ENCODE measurements around the gene ZNHIT2. TPM values are rescaled to one million over a fixed set of nuclear protein-coding genes. Genes with fewer than 3 reads are reported as not detected.

The ZNHIT2 gene
- total RNA-seq, 4 donors from 2014 or later = 7.5 to 24.4 (median 18.0) TPM

DNA sequence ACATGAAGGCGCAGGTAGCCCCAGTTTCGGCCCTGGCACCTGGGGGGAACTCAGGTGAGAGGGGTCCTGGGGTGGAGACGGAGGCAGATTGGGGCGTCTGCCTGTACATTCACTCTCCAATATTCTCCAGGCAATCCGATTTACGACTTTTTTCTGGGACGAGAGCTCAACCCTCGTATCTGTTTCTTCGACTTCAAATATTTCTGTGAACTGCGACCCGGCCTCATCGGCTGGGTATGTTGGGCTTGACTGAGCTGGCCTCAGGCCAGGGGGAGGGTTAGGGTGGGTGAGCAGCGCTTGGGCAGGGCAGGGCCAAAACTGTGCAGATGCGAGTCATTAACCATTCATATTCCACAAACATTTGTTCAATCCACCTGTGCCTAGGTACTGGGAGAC lies 4.1 kb downstream of the ZNHIT2 start:
- no peaks in the 10 kb centered on the region for H3K27me3 ChIP-seq
- TF ChIP-seq EP300 (IDR thresholded peaks at IDR 0.05) (no peak), POLR2A (IDR thresholded peaks at IDR 0.05; ENCODE audit: low read depth) (no peak), POLR2AphosphoS5 (IDR thresholded peaks at IDR 0.05) (no peak)
- TF ChIP-seq, protein P1, sequence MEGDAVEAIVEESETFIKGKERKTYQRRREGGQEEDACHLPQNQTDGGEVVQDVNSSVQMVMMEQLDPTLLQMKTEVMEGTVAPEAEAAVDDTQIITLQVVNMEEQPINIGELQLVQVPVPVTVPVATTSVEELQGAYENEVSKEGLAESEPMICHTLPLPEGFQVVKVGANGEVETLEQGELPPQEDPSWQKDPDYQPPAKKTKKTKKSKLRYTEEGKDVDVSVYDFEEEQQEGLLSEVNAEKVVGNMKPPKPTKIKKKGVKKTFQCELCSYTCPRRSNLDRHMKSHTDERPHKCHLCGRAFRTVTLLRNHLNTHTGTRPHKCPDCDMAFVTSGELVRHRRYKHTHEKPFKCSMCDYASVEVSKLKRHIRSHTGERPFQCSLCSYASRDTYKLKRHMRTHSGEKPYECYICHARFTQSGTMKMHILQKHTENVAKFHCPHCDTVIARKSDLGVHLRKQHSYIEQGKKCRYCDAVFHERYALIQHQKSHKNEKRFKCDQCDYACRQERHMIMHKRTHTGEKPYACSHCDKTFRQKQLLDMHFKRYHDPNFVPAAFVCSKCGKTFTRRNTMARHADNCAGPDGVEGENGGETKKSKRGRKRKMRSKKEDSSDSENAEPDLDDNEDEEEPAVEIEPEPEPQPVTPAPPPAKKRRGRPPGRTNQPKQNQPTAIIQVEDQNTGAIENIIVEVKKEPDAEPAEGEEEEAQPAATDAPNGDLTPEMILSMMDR (IDR thresholded peaks at IDR 0.05) = no peak
- H3K9me3 ChIP-seq = no peaks in the 10 kb centered on the region
- peaks cover 55 to 68% (median 60%) of the 10 kb centered on the region in 4 donors for H3K4me1 ChIP-seq
- no peak for DNase-seq (ENCODE audit: extremely low spot score)
- H3K27ac ChIP-seq (replicated peaks in 1 of 4) = peak overlapping the region in 2 of 4 donors; percentile 77 to 87
- WGBS = 9% methylated on average over 14 of the region's 14 CpGs
- H3K36me3 ChIP-seq = peaks cover 11 to 44% (median 31%) of the 10 kb centered on the region in 4 donors
- H3K4me3 ChIP-seq = peak overlapping the region; percentile 52 to 65 (median 58)
- intact Hi-C loops (cut with DNase I) = loop anchor here (5.0 kb wide), 1 partner anchor 101 kb away; the partner anchor contains the start of gene ARL2

DNA sequence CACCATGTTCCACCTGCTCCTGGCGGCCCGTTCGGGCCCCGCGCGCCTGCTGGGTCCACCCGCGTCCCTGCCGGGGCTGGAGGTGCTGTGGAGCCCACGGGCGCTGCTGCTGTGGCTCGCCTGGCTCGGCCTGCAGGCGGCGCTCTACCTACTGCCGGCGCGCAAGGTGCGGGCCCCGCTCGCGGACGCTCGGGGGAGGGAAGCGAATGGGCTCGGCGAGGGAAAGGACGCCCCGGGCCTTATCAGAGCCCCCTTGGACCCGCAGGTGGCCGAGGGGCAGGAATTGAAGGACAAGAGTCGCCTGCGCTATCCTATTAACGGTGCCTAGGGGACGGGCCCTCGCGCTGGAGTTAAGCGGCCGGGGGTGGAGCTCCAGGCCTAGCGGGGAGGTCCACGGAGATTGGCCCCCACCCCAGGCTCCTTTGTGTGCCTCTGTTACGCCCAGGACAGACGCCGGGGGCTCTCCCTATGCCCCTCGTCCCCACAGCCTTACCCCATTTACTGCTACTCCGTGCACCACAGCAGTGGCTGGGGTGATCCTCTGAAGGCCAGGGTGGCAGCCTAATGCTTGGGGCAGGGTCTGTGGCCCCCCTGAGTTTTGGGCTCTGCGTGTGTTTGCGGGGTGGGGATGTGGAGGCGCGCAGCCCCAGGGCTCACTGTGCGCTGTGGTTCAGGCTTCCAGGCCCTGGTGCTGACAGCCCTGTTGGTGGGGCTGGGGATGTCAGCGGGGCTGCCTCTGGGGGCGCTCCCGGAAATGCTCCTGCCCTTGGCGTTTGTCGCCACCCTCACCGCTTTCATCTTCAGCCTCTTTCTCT lies 4.7 kb downstream of the ZNHIT2 start:
- H3K36me3 ChIP-seq = peaks cover 17 to 45% (median 34%) of the 10 kb centered on the region in 4 donors
- peak overlapping the region; percentile 77 to 87 (median 84) for H3K27ac ChIP-seq (replicated peaks in 1 of 4)
- TF ChIP-seq, protein P1 (IDR thresholded peaks at IDR 0.05) = peak; percentile 83 to 90 (median 85)
- TF ChIP-seq POLR2A (IDR thresholded peaks at IDR 0.05; ENCODE audit: low read depth) (no peak), POLR2AphosphoS5 (IDR thresholded peaks at IDR 0.05) (peak; percentile 56 to 64), EP300 (IDR thresholded peaks at IDR 0.05) (no peak)
- peak overlapping the region; percentile 52 to 65 (median 58) for H3K4me3 ChIP-seq
- intact Hi-C loops (cut with DNase I) = loop anchor here (5.0 kb wide), 1 partner anchor 100 kb away; the partner anchor contains the start of gene ARL2
- H3K9me3 ChIP-seq = no peaks in the 10 kb centered on the region
- 0% methylated on average over 2 of the region's 57 CpGs for WGBS
- DNase-seq (ENCODE audit: extremely low spot score) = no peak
- H3K4me1 ChIP-seq = peaks cover 51 to 62% (median 55%) of the 10 kb centered on the region in 4 donors
- H3K27me3 ChIP-seq = no peaks in the 10 kb centered on the region

DNA sequence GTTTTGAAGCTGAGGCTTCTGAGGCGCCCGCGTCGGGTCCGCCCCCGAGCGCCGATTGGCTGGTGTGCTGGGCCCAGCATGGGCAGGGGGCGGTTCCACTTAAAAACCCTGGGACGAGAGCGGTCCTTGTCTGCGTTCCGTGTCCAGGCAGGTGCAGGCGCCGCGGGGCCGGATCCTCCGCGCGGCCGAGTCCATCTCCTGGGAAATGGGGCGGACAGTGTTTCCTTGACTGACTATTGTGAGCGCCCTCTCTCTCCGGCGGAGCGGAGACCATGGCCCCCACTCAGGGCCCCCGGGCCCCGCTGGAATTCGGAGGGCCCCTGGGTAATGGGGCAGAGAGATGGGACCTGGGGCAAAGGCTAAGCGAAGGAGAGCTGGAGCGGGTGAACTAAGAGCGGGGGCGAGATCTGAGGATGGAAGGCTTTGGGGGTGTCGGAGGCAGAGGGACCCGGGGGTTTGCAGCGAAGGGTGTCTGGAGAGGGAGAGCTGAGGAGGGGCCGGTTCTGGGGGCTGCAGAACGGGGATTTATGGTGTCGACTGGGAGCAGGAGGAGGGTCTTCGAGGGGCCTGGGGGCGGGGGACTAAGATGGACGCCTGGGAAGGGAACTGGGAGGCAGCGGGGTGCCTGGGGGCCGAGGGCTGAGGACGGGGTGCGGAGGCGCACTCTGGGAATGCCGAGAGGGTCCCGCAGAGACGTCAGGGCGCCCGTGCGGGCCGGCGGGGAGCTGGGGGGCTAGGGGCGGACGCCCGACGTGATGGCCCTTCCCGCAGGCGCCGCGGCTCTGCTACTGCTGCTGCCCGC lies 5.6 kb downstream of the ZNHIT2 start, which contains the start of gene TM7SF2:
TM7SF2 (plus strand) TSS at position 129 of the 802 bp plus-strand sequence; CDS start at position 273, 144 bp downstream.
- Histone ChIP-seq H3K4me1 (peaks cover 48 to 59% (median 52%) of the 10 kb centered on the region in 4 donors), H3K9me3 (no peaks in the 10 kb centered on the region), H3K27ac (replicated peaks in 1 of 4) (peak within 1 kb of the TSS; percentile 77 to 87 (median 84)), H3K27me3 (no peaks in the 10 kb centered on the region), H3K36me3 (peaks cover 20 to 53% (median 42%) of the 10 kb centered on the region in 4 donors), H3K4me3 (peak within 1 kb of the TSS; percentile 52 to 65 (median 58))
- peak; percentile 99 for DNase-seq (ENCODE audit: extremely low spot score)
- intact Hi-C loops (cut with DNase I) = loop anchor here (5.0 kb wide), 1 partner anchor 100 kb away; the partner anchor contains the start of gene ARL2
- TF ChIP-seq POLR2A (IDR thresholded peaks at IDR 0.05; ENCODE audit: low read depth) (no peak), POLR2AphosphoS5 (IDR thresholded peaks at IDR 0.05) (peak; percentile 89 to 95), EP300 (IDR thresholded peaks at IDR 0.05) (no peak)
- TF ChIP-seq, protein P1 (IDR thresholded peaks at IDR 0.05) = peak in 1 of 3 experiments; percentile 29
- WGBS = 2% methylated on average over 18 of the region's 64 CpGs

DNA sequence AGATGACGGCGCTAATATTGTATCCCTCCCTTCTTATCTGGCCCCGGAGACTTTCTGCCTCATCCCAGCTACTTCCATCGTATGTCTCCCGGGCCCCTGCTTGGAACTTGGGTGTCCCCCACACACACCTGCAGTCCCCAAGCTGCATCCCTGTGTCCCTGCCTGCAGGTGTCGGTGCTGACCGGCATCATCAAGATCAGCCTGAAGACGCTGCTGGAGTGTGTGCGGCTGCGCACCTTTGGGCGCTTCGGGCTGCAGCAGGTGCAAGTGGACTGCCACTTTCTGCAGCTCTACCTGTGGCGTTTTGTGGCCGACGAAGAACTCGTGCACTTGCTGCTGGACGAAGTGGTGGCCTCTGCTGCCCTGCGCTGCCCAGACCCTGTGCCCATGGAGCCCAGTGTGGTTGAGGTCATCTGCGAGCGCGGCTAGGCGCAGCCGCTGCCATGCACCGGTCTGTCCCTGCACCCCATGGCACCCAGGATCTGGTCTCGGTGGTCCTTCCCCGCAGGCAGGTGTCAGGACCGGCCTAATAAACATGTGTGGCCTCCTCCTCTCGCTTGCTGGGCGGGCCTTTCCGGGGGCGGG lies 6.2 kb downstream of the ZNHIT2 start:
- Histone ChIP-seq H3K36me3 (peaks cover 20 to 52% (median 42%) of the 10 kb centered on the region in 4 donors), H3K9me3 (no peaks in the 10 kb centered on the region), H3K4me3 (peak overlapping the region; percentile 52 to 65 (median 58)), H3K4me1 (peaks cover 41 to 52% (median 45%) of the 10 kb centered on the region in 4 donors), H3K27ac (replicated peaks in 1 of 4) (peak overlapping the region; percentile 77 to 87 (median 84)), H3K27me3 (no peaks in the 10 kb centered on the region)
- TF ChIP-seq POLR2A (IDR thresholded peaks at IDR 0.05; ENCODE audit: low read depth) (no peak), EP300 (IDR thresholded peaks at IDR 0.05) (no peak), POLR2AphosphoS5 (IDR thresholded peaks at IDR 0.05) (no peak)
- TF ChIP-seq, protein P1 (IDR thresholded peaks at IDR 0.05) = no peak
- intact Hi-C loops (cut with DNase I) = loop anchor here (5.0 kb wide), 1 partner anchor 99 kb away; the partner anchor contains the start of gene ARL2
- WGBS = 90% methylated on average over 7 of the region's 31 CpGs
- DNase-seq (ENCODE audit: extremely low spot score) = no peak
